GM12874 (cell line): Measurements from ENCODE around the gene ZEB2.

ENCODE experiments used
- TF ChIP-seq, protein P1 (sequence below): IDR thresholded peaks from 2 replicates; pipeline ENCODE4 v1.5.1; 2011; ENCODE audit warnings: low read depth, mild to moderate bottlenecking, control low read depth, low read length, moderate library complexity; ENCODE audit not compliant: insufficient read depth

The ZEB2 gene

DNA sequence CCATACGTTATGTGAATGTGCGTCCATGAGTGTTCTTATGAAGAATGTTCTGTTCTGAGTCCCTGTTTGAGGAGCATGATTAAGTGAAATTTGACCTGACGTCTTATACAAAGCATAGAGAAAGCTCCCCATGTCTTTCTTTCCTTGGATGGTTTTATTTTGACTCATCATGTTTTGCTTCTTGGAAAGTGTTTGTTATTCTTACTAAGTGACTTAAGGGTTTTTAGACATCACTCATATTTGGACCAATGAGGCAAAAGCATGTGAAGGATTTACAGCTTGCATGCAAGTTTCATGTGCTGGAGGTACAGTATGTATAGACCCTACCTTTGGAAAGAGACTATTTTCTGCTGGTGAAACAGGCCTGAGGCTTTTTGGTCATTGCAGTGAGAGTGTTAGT, 33.5 kb upstream of the ZEB2 start:
- TF ChIP-seq, protein P1, sequence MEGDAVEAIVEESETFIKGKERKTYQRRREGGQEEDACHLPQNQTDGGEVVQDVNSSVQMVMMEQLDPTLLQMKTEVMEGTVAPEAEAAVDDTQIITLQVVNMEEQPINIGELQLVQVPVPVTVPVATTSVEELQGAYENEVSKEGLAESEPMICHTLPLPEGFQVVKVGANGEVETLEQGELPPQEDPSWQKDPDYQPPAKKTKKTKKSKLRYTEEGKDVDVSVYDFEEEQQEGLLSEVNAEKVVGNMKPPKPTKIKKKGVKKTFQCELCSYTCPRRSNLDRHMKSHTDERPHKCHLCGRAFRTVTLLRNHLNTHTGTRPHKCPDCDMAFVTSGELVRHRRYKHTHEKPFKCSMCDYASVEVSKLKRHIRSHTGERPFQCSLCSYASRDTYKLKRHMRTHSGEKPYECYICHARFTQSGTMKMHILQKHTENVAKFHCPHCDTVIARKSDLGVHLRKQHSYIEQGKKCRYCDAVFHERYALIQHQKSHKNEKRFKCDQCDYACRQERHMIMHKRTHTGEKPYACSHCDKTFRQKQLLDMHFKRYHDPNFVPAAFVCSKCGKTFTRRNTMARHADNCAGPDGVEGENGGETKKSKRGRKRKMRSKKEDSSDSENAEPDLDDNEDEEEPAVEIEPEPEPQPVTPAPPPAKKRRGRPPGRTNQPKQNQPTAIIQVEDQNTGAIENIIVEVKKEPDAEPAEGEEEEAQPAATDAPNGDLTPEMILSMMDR: no peak

DNA sequence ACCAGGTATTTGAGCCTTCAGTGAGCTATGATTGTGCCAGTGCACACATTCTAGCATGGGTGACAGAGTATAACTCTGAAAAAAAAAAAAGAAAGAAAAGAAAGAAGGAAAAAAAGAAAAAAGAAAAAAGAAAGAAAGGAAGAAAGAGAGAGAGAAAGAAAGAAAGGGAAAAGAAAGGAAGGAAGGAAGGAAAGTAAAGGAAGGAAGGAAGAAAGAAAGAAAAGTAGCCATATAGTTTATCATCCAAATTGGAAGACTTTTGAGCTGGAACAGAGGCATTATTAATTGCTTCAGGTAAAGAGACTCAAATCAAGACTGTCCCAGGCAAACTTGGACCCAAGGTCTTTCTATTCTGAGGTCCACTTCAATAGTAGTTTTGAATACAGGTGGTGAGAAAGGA, 32.9 kb upstream of the ZEB2 start:
- TF ChIP-seq, protein P1: no peak

DNA sequence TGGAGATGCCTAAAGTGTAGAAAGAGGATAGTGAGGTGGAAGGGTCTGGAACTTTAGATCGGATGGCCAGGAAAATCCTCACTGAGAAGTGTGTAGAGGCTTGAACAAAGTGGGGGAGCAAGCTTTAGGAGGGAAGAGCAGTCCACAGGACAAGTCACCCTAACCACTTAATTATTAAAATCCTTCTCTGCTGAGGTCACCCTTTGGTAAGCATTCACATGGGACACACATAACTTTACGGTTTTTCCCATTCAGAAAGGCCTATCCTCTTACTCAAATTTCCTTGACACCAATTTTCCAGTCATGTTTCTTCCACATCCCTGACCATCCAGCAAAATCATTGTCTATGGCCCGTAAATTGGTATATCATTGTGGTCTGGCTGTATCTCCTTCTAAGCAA, 31.0 kb upstream of the ZEB2 start:
- TF ChIP-seq, protein P1: no peak

DNA sequence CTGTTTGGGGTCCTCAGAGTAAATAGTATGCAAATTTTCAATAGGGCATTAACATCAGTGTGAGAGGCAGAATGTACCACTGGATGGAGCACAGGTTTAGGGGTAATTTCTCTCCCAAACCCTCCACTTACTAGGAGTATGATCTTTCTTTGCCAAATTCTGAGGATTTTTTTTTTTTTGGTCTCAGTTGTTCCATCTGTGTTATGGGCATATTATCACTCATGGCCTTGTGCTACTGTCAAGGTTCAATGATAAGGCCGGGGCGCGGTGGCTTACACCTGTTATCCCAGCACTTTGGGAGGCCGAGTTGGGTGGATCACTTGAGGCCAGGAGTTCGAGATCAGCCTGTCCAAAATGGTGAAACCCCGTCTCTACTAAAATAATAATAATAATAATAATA, 30.2 kb upstream of the ZEB2 start:
- TF ChIP-seq, protein P1: no peak

DNA sequence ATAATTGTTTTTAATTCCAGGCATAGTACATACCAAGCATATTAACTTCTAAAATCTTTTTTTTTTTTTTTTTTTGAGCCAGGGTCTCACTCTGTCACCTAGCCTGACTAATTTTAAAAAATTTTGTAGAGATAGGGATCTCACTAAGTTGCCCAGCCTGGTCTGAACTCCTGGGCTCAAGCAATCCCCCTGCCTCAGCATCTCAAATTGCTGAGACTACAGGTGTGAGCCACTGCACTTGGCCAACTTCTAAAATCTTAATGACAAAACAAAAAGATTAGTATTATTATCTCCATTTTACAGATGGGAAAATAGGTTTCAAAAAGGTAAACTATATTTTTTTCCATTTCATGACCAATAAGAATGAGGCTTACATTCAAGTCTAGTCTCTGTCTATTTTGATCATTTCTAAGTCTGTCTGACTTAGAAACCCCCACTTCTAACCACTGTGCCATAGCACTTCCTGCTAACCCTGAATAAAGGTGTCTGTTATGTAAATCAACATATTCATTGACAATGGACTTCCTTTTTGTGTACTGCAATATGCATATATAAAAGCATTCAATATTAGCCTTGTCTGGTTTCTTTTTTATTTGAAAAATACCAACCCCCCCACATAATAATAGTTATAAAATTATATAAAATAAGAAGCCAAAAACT, 28.7 kb upstream of the ZEB2 start:
- TF ChIP-seq, protein P1: no peak

DNA sequence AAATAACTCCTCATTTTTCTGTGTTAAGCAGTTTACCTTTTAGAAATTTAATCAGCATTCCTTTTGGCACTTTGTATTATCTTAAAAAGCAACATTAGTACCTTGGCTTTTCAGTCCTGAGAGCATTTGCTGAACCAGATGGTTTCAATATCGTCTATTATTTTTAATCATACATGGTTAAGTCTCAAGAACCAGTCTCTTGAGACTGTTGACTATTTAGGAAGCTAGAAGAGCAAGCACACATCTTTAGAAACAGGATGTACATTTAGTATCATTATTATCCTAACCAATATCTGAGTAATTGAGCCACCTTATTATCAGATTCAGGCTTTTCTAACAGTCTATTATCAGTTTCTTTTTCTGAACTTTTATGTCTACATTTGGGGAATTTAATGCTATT, 28.2 kb upstream of the ZEB2 start:
- TF ChIP-seq, protein P1: no peak

DNA sequence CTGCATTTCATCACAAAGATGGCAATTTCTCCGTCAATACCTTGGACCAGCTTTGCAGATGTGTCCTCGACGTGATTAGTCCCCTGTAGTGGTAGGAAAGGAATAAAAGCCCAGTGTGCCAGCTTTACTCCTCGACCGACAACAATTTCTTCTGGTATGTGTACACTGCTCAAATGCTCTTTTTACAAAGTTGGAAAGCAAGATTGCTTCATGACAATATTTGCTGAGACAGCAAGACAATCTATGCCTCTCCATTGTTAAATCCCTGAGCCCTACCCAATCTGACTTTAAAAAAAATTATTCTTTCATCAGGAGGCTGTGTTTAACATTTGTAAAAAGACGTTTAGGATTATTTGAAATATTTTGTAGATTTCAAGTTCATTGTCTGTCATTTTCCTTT, 27.6 kb upstream of the ZEB2 start:
- TF ChIP-seq, protein P1: no peak
